ENCODE results near the gene MSI2. TPM values are rescaled to one million over a fixed set of nuclear protein-coding genes. Genes with fewer than 3 reads are reported as not detected.

The MSI2 gene
- total RNA-seq, 1 donor from 2014 or later = 31.0 TPM

GRCh38 chr17:57512691-57513090 lies 256.4 kb downstream of the MSI2 start:
- no peak for DNase-seq (ENCODE audit: low spot score in 2 of 2)
- FAIRE-seq = no peak

DNA sequence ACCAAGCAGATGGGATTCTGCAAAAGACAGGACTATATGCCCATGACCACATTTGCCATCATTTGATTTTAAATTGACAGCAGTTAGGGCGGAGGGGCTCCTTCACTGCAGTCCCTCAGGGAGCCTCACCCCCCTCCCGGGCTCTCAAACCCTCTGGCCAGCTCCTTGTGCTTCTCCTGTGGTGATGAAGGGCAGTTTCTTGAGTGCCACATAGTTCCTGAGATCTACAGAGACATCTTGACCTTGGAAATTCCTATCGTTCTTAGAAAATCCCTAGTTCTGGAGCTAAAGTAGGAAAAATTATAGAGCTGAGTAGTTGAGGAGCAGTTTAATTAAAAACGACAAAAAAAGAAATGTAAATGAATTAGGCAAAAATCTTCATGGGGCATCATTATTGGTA lies 257.2 kb downstream of the MSI2 start:
- FAIRE-seq = no peak

GRCh38 chr17:57514614-57515013 lies 258.3 kb downstream of the MSI2 start:
- no peak for FAIRE-seq
- DNase-seq (ENCODE audit: low spot score in 2 of 2) = no peak

More for the DNA sequence above, 257.2 kb downstream of the MSI2 start:
- no peak for DNase-seq (ENCODE audit: low spot score in 2 of 2)

DNA sequence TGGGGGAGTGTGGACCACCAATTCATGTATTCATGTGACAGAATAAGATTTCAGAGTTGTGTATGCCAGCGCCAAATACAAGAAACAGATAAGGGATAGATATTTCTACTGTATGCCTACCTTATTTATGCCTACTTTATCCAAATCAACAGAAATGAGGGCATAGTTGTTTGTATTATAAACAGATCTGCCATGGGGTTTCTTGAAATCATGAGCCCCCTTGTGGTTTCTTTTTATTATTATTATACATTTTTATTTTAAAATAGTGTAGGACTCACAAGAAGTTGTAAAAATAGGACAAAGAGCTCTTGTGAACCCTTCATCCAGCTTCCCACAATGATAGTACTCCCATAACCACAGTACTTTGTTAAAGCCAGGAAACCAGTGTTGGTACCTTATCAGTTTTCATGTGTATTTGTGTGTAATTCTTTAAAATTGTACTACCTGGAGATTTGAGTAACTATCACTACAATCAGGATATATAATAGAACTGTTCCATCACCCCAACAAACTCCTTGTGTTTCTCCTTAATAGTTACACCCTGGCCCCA lies 259.4 kb downstream of the MSI2 start:
- no peak for FAIRE-seq
- no peak for DNase-seq (ENCODE audit: low spot score in 2 of 2)

GRCh38 chr17:57516290-57517230 lies 260.2 kb downstream of the MSI2 start:
- DNase-seq (ENCODE audit: low spot score in 2 of 2) (no peak), FAIRE-seq (no peak)

DNA sequence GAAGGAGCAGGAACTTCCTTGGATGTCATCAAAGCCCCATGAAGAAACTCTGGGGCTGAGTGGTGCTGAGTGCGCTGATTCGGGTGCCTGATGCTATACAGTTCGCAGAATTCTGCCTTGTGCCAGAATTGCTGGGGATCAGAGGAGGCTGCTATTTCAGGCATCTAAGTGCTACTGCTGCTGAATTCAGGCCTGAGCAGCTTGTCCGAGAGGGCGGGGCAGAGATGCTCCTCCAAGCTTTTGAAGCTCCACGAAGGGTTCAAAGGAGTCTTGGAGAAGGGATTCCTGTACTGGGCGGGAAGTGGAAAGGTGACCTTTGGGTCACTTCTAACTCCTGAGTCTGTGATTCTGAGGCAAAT lies 260.9 kb downstream of the MSI2 start:
- FAIRE-seq = no peak
- no peak for DNase-seq (ENCODE audit: low spot score in 2 of 2)

DNA sequence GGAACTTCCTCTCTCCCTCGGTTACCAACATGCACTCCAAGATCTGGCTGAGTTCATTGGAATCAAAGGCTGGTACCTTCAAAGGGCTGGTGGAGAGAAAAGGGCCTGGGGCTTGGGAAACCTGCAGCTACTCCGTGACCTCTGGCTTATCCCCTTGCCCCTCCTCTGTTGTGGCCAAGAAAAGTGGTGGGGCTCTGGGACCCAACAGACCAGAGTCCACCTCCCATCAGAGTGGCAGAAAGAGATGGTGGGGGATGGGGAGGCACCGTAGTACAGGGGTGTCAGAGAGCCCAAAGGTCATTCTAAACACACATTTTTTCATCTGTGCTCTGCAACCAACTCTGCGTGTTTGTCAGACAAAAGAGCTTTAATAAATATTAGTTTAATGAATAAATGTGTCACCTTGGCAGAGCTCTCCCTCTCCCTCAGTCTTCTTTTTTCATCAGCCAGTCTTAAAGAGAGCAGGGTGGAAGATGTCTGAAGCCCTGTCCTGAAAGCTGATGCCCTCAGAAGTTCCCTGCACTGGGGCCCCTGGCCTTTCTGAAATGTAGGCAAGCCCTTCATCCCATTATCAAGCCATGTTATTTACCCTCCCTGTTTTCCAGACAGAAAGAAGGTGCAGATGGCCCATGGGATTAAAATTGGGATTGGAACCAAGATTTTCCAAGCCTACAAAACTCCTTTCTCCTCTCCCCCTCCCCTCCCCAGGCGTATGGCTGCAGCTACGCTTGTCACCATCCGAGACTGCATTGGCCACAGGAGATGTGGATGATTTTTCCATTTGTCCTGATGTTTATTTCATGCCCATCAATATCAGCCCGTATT lies 261.5 kb downstream of the MSI2 start:
- DNase-seq (ENCODE audit: low spot score in 2 of 2) (no peak), FAIRE-seq (no peak)

- no peak for DNase-seq (ENCODE audit: low spot score in 2 of 2)
- FAIRE-seq = no peak
These were observed 262.6 kb downstream of the MSI2 start for GRCh38 chr17:57518587-57519581.

GRCh38 chr17:57519800-57520199 lies 263.5 kb downstream of the MSI2 start:
- FAIRE-seq (no peak), DNase-seq (ENCODE audit: low spot score in 2 of 2) (no peak)

GRCh38 chr17:57521606-57522005 lies 265.3 kb downstream of the MSI2 start:
- FAIRE-seq (no peak), DNase-seq (ENCODE audit: low spot score in 2 of 2) (no peak)

- no peak for FAIRE-seq
- no peak for DNase-seq (ENCODE audit: low spot score in 2 of 2)
These were observed 266.0 kb downstream of the MSI2 start for GRCh38 chr17:57522042-57523005.

- FAIRE-seq = no peak
- no peak for DNase-seq (ENCODE audit: low spot score in 2 of 2)
These were observed 267.8 kb downstream of the MSI2 start for GRCh38 chr17:57523926-57524632.

DNA sequence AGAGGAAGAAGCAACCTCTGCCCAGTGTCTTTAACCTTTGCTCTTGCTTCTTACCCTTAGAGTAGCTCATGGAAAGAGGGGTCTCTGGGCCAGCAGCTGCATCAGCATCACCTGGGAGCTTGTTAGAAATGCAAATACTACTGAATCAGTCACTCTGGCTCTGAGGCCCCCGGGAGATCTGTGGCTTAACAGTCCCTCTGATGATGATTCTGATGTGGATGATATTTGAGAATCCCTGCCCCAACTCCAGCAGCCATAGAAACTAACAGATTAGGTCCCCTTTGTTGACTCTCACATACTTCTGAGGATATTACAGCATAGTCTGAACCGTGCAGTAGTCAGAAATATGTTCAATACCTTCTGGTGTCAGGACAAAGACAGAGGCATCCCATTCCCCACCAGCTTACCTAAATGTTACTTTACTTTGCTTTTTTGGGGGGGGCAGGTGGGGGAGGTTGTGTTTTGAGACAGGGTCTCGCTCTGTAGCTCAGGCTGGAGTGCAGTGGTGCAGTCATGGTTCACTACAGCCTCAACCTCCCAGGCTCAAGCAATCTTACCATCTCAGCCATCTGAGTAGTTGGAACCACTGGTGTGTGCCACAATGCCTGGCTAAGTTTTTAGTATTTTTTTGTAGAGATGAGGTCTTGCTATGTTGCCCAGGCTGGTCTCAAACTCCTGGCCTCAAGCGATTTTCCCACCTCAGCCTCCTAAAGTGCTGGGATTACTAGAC lies 268.7 kb downstream of the MSI2 start:
- DNase-seq (ENCODE audit: low spot score in 2 of 2) (no peak), FAIRE-seq (no peak)

GRCh38 chr17:57527221-57528057 lies 271.1 kb downstream of the MSI2 start:
- DNase-seq (ENCODE audit: low spot score in 2 of 2) (no peak), FAIRE-seq (no peak)

DNA sequence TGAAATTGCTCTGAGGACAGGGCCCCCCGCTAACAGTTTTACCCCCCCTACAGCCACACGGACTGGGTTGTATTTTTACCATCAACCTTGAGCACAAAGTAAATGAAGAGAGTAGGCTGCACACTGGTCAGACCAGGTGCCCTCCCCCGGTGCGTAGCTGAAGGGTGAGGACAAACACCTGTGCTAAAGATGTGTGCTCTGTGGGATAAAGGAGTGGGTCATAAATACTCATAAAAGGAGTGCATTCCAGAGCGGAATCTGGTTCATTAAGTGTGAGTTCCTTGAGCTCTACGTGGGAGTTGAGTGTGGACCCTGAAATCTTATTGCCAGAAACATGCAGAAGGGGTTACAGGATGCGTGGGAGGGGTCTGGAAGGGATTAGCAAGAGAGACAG lies 271.7 kb downstream of the MSI2 start:
- DNase-seq (ENCODE audit: low spot score in 2 of 2) = no peak
- FAIRE-seq = no peak

GRCh38 chr17:57530026-57530425 lies 273.7 kb downstream of the MSI2 start:
- FAIRE-seq = no peak
- DNase-seq (ENCODE audit: low spot score in 2 of 2) = no peak

DNA sequence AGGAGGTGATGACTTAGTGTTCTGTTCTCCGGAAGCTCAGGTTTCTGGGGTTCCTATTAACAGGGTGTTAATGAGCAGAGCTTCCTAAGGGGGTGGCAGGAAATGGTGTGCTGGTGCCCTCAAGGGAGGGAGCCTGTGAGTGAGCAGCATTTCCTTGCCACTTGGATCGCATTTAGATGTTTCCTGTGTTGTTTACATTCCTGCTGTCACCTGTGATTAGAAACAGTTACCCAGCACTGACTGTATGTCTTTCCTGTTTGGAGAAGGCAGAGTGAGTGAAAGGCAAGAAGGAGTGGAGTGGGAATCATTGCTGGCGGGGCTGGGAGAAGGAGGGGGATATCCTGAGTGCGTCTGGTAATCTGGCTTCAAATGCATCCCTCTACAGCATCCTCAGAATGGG lies 274.2 kb downstream of the MSI2 start:
- FAIRE-seq = no peak
- DNase-seq (ENCODE audit: low spot score in 2 of 2) = no peak

All from frontal cortex (tissue), 4 donors.